ENCODE data around the gene ATIC. TPM values are rescaled to one million over a fixed set of nuclear protein-coding genes. Genes with fewer than 3 reads are reported as not detected.

Gene ATIC
- total RNA-seq, 1 experiment from 2014 or later, result 173 TPM

GRCh38 chr2:215392687-215393270 lies 80.9 kb downstream of the ATIC start:
- Histone ChIP-seq H3K79me2 (ENCODE audit: insufficient read depth, low read length) (no peaks in the 10 kb centered on the region), H2AFZ (ENCODE audit: low read depth, low read length, poor library complexity, severe bottlenecking) (no peak overlapping the region), H3K27ac (ENCODE audit: low read depth, low read length) (no peak overlapping the region), H3K4me1 (ENCODE audit: control insufficient read depth in 1 of 2, insufficient read depth in 2 of 2, low read length in 2 of 2) (peaks cover 0 to 8% of the 10 kb centered on the region in 2 experiments; a peak in 2 of 4 replicates), H3K36me3 (ENCODE audit: control insufficient read depth in 1 of 2, insufficient read depth in 2 of 2, low read length in 2 of 2) (no peaks in the 10 kb centered on the region), H3K9ac (ENCODE audit: low read length) (no peak overlapping the region), H3K9me3 (ENCODE audit: control insufficient read depth in 1 of 2, insufficient read depth in 1 of 2, low read depth in 1 of 2, low read length in 2 of 2) (no peaks in the 10 kb centered on the region), H4K20me1 (ENCODE audit: insufficient read depth) (no peaks in the 10 kb centered on the region), H3K4me3 (replicated peaks in 1 of 2; ENCODE audit: low read depth in 1 of 2, low read length in 2 of 2) (no peak overlapping the region), H3K27me3 (ENCODE audit: insufficient read depth, low read length) (no peaks in the 10 kb centered on the region), H3K4me2 (ENCODE audit: low read length) (no peak overlapping the region), H3K9me2 (ENCODE audit: insufficient read depth) (no peaks in the 10 kb centered on the region)
- ATAC-seq (no peak), DNase-seq (ENCODE audit: low read depth, low spot score) (no peak)
- CTCF ChIA-PET, result no interaction called here
- RAD21 ChIA-PET (ENCODE audit: low non-redundant PET in 1 of 2, low total read pairs in 2 of 2, uncharacterized antibody in 2 of 2, unreplicated experiment in 2 of 2), result no interaction called here
- TF ChIP-seq ELF1 (IDR thresholded peaks at IDR 0.05; ENCODE audit: borderline replicate concordance, low read depth) (no peak), FOSL1 (IDR thresholded peaks at IDR 0.05; ENCODE audit: low read depth) (no peak), CTCF (IDR thresholded peaks at IDR 0.05 in 2 of 3, conservative IDR thresholded peaks at IDR 0.05 in 1 of 3; ENCODE audit: borderline replicate concordance in 1 of 3, insufficient read depth in 1 of 3, low read depth in 2 of 3, low read length in 2 of 3) (no peak), RAD21 (IDR thresholded peaks at IDR 0.05; ENCODE audit: low read depth) (no peak), SIN3A (IDR thresholded peaks at IDR 0.05; ENCODE audit: low read depth) (no peak), ATF3 (IDR thresholded peaks at IDR 0.05) (no peak), ZFX (IDR thresholded peaks at IDR 0.05) (no peak), TCF7L2 (IDR thresholded peaks at IDR 0.05; ENCODE audit: borderline replicate concordance, extremely low read depth, insufficient read depth, insufficient read length) (no peak), POLR2A (IDR thresholded peaks at IDR 0.05; ENCODE audit: borderline replicate concordance, extremely low read depth, insufficient read depth, insufficient read length) (no peak), REST (IDR thresholded peaks at IDR 0.05; ENCODE audit: low read depth) (no peak), POLR2AphosphoS5 (IDR thresholded peaks at IDR 0.05; ENCODE audit: low read depth, low read length) (no peak), EGR1 (IDR thresholded peaks at IDR 0.05; ENCODE audit: low read depth) (no peak)
- POLR2A ChIA-PET, result no interaction called here
- intact Hi-C loops (cut with micrococcal nuclease), result no loop called here
- BruUV-seq (replicated peaks), result no TSS peak

All from HCT116 (cell line).